ENCODE data around the gene CCDC159.
A peak's percentile ranks its signal among the peaks of the same experiment; 100 is the strongest.
"Not testable (repeated sequence)": the region's sequence is repeated elsewhere in the genome, so short reads cannot be mapped to it uniquely, and the experiment has no call there.

The CCDC159 gene

DNA sequence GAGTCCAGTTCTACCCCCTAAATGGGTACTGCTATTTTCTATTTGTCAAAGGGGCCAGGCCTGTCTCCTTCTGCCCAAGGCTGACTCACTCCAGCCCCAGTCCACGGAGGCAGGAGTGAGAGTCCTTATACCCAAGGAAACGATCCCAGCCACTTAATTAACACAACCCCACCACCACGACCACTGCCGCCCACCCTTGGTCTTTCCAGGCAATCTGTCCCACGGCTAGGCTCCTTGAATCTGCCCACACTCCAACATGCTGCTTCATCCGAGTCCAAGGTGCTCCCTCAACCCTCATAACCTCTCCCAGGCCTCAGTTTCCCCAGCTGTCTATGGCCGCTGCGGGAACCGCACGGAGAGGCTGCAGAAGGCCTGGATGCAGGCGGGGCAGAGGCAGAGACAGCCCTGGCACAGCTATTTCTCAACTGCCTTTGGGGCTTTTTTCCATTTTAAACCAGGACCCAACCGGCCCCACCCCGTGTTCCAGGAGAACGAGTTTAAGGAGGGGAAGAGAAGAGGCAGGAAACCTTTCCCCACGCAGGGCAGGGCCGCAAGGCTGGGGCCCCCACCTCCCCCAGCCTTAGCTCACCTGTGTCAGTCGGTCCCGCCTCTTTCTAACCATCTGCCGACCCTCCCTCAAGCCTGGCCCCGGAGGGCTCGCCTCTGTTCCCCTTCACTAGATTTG, 7.6 kb upstream of the CCDC159 start:
- DNase-seq = peak; percentile 11

DNA sequence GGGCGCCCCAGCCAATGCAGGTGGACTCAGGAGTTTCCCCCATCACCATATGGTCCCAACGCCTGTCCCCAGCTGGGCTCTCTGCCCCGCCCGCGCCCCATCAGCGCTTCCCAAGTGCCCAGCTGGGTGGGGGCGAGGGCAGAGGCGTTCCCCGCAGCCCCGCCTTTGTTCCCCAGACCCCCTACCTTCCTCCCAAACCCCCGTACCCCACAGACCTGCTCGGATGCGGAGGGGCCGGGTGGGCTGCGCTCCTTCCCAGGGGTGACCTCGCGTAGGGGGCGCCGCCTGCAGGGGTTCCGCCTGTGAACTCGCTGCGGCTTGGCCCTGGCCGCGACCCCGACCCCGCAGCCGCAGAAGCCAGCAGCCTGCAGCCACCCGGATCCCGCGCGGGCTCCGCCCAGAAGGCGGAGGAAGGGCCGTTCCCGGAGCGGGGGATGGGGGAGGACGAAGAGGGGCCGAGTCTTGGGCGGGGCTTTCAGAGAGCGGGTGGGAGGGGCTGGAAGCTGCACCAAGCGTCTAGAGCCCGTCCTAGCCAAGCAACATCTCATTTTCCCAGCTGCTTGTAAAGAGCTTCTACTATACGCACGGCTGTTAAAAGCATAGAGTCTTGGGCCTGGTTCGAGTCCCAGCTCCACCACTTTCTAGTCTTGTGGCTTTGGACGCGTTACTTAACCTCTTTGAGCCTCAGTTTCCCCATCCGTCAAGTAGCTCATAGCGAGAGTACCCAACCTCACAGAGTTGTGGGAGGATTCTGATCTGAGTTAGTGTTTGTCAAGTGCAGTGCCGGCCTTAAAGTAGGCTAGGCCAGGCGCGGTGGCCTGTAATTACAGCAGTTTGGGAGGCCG, 6.8 kb upstream of the CCDC159 start, which contains the start of gene RAB3D:
TSS of gene RAB3D (minus strand) at position 404 of the 845 bp plus-strand sequence. CDS start 2,258 bp downstream, outside the sequence.
- DNase-seq = peak; percentile 87

DNA sequence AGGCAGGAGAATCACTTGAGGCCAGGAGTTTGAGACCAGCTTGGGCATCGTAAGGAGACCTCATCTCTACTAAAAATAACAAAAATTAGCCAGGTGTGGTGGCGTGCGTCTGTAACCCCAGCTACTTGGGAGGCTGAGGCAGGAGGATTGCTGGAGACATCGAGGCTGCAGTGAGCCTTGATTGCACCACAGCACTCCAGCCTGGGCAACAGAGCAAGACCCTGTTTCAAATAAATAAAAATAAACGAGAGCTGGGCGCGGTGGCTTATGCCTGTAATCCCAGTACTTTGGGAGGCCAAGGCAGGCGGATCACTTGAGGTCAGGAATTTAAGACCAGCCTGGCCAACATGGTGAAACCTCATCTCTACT, 6.2 kb upstream of the CCDC159 start:
- DNase-seq = not testable (repeated sequence)

- no peak for DNase-seq
Observed at GRCh38 chr19:11342429-11342828, 3.9 kb upstream of the CCDC159 start.

DNA sequence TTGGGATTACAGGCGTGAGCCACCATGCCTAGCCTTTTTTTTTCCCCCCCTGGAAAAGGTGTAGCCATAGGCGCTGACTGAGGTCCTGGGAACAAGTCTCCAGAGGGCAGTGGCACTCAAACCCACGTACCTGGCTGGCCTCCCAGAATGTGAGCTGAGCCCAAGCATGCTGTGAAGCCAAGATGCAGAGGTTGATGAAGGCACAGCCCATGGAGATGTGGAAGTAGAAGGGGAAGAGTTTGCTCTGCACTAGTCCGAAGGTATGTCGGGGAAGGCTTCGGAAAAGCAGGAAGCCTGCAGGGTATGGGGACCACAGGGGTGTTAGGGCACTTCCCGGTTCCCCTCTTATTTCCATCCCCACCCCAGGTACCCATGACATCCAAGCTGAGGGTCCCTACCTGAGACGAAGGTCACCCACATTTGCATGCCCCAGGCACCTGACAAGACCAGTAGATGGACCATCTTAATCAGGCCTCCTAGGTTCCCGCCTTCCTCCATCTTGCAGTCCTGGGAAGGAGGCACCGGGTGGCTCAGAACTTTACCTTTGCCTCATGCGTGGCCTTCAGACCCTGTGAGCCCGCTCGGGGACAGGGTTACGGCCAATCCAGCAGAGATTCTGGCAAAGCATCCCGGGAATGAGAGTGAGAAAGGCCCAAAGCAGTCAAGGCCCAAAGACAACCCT, 1.1 kb upstream of the CCDC159 start:
- DNase-seq = no peak

DNA sequence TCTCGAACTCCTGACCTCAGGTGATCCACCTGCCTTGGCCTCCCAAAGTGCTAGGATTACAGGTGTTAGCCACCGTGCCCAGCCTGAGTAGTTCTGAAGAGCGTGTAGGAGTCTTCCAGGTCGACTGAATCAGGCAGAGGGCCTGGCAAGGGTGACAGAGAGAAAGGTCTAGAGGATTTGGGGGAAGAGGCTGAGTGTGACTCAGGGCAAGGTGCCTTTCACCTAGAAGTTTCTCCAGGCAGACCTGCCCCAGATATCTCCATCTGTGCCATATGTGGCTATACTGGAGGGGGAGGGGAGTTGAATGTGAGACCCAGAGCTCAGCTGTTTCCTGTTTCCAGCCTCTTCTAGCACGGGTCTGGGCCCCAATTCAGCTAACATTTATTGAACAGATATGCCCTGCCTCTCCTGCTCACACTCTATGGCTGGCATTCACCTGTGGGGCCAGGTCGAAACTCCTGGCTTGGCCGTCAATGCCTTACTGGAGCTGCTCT, 1.3 kb downstream of the CCDC159 start:
- DNase-seq = no peak

DNA sequence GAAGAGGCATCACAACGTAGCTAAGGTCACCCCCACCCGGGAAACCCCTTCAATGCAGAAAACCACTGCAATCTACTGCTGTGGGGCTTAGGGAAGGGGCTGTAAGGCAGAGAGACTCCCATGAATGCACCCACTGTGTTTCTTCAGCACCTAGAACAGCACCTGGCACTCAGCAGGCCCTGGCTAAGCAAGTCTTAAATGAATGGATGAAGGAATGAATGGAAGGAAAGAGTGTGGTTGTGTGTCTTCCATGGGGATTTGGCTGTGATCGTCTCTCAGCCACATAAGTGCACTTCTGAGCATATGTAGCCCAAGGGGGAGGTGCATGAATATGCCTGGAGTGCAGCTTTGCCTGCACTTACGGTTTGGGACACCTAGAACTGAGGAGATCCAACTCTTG, 2.9 kb downstream of the CCDC159 start:
- DNase-seq = no peak

DNA sequence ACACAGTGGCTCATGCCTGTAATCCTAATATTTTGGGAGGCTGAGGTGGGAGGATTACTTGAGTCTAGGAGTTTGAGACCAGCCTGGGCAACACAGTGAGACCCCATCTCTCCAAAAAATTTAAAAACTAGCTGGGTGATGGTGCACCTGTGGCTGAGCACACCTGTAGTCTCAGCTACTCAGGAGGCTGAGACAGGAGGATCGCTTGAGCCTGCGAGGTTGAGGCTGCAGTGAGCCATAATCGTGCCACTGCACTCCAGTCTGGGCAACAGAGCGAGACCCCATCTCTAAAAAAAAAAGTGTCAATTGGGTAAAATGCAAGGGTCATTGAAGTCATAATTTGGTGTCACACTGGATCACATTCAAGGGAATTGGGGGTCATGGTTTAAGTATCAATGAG, 7.8 kb downstream of the CCDC159 start:
- DNase-seq = not testable (repeated sequence)

DNA sequence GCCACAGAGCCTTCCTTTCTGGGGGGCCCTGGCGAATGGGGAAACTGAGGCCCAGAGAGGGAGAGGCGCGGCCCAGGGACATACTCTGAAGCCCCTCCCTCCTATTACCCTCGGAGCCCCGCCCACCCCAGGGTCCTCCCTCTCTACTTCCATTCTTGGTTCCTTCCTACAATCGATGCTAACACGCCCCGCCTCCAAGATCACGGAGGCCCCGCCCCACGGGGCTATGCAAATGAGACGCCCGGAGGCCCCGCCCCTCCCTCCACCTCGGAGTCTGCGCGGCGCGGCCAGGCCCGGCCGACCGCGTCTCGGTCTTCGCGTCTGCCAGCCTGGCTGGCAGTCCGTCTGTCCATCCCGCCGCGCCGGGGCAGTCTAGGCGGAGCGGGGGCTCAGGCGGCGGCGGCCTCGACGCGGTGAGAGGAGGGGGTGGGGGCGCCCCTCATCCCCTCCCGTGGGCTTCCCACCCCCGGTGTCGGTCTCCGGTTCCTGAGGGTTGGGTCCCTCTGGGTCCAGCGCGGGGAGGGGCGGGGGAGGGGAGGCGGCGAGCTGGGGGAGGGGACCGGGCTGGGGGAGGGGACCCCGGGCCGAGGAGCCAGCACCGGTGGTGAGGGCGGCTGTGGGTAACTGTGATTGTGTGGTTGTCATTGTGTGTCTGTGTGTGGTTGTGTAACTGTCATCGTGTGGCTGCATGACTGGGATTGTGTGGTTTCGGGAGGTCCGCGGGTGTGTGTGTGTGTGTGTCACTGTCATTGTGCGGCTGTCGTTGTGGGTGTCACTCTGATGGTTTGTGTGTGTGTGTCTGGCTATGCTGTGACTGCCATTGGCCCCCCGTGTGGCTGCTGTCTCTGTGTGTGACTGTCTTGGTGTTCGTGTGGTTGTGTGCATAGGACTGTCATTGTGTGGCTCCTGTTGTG, 9.1 kb downstream of the CCDC159 start, which contains the start of gene PLPPR2:
TSS of gene PLPPR2 (plus strand) at position 273 of the 914 bp plus-strand sequence. CDS start 2,242 bp downstream, outside the sequence.
- DNase-seq = peak; percentile 94

GRCh38 chr19:11356074-11356397, 9.7 kb downstream of the CCDC159 start:
- DNase-seq = no peak

DNA sequence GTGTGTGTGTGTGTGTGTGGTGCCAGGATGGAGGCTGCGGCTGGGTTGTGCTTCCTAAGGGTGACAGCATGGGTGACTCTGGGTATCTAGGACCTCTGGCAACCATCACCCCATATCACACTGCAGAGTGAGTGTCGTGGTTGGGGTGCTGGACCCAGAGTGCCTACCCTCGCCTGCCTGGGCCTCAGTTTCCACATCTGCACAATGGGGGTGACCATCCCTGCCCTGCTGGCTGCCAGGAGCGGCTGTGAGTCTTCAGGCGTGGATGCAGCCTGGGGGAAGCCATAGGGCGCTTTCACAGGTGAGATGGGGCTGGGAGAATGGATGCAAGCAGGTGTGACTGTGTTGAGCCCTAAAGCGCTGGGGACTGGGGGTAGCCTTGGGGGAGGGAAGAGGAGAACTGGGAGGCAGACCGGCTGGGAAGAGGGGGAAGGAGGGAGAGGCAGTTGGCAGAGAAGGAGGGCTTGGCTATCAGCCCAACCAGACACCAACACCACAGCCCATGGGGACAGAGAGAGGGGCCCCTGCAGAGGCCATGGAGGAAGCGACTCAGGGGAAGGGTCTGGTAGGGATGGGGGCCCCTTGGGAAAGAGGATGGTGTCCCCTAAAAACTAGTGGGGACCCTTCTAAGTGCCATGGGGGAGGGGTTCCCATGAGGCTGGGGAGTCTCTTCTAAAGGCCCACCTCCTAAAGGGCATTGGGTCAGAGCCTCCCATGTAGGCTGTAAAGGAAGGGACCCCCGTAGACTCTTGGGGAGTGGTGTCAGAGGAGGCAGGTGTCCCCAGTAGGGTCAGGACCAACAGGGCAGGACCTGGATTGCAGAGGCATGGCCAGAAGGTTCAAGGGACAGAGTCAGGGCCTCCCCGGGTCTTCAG, 10.6 kb downstream of the CCDC159 start:
- DNase-seq = no peak

GRCh38 chr19:11359421-11359820, 13.1 kb downstream of the CCDC159 start:
- no peak for DNase-seq

DNA sequence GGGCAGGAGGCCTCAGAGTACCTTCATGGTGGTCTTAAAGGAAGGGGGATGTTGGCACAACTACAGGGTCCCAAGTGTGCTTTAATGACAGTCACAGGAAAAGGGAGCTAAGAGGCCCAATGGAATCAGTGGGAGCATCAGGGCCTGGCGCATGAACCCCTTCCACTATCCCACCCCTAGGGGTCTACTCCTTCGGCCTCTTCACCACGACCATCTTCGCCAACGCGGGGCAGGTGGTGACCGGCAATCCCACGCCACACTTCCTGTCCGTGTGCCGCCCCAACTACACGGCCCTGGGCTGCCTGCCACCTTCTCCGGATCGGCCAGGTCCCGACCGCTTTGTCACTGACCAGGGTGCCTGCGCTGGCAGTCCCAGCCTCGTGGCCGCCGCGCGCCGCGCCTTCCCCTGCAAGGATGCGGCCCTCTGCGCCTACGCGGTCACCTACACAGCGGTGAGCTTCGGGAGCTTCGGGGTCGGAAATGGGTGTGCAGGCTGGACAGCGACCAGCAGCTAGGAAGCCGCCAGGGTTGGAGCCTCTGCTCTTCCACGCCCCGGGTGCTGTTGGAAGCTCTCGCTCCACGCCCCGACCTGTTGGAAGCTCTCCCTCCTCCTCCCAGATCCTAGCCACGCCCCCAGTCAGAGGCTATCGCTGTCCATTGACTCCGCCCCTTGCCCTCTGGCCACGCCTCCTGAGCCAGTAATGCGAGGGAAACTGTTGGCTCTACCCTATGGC, 14.9 kb downstream of the CCDC159 start:
- no peak for DNase-seq

GRCh38 chr19:11361771-11362731, 15.7 kb downstream of the CCDC159 start:
- no peak for DNase-seq

- no peak for DNase-seq
Observed at GRCh38 chr19:11363881-11364280, 17.6 kb downstream of the CCDC159 start.

- DNase-seq = no peak
Observed at GRCh38 chr19:11364296-11364904, 18.1 kb downstream of the CCDC159 start.

DNA sequence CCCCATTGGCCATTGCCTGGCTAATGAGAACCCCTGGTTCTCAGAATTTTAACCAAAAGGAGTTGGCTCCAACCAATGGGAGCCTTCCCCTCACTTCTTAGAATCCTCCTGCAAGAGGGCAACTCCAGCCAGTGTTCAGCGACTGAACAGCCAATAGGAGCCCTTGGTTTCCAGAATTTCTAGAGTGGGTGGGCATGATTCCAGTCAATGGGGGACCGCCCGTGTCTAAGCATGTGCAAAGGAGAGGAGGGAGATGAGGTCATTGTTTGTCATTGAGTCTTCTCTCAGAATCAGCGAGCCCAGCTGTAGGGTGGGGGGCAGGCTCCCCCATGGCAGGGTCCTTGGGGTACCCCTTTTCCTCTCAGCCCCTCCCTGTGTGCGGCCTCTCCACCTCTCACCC, 18.6 kb downstream of the CCDC159 start:
- no peak for DNase-seq

- DNase-seq = no peak
Observed at GRCh38 chr19:11365557-11366117, 19.3 kb downstream of the CCDC159 start.

DNA sequence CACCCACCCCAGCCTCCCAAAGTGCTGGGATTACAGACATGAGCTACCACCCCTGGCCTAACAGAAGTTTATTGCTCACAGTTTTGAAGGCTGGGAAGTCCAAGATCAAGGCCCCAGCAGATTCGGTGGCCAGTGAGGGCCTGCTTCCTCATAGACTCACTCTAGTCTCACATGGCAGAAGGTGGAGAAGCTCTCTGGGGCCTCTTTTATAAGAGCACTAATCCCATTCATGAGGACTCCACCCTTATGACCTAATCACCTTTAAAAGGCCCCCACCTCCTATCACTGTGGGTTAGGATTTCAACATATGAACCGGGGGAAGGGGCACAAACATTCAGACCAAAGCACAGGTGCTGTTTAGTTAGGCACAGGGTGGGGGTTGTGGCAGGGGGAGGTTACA, 21.2 kb downstream of the CCDC159 start:
- DNase-seq = no peak

Data from inflammatory macrophage treated with lipopolysaccharide for 4 hours (primary cell).